GM12873 (cell line): Measurements from ENCODE around the gene PIK3R2.

ENCODE experiments used
- CTCF ChIP-seq: IDR thresholded peaks from 2 replicates; pipeline ENCODE4 v1.5.1; 2012; ENCODE audit warnings: low read depth, mild to moderate bottlenecking, moderate library complexity, low read length, control low read depth; ENCODE audit not compliant: insufficient read depth; ENCODE audit errors: missing control alignments

PIK3R2 gene

GRCh38 chr19:18112989-18113478, 39.9 kb upstream of the PIK3R2 start:
- TF ChIP-seq CTCF: peak; percentile 93

GRCh38 chr19:18113827-18114226, 39.1 kb upstream of the PIK3R2 start:
- TF ChIP-seq CTCF: no peak

- TF ChIP-seq CTCF: no peak
These were observed 38.5 kb upstream of the PIK3R2 start for GRCh38 chr19:18114483-18114882.

- no peak for TF ChIP-seq CTCF
These were observed 35.6 kb upstream of the PIK3R2 start for GRCh38 chr19:18117364-18117691.

- no peak for TF ChIP-seq CTCF
These were observed 35.1 kb upstream of the PIK3R2 start for GRCh38 chr19:18117692-18118378.

GRCh38 chr19:18118420-18119012, 34.4 kb upstream of the PIK3R2 start:
- TF ChIP-seq CTCF: no peak

- TF ChIP-seq CTCF: no peak
These were observed 33.8 kb upstream of the PIK3R2 start for GRCh38 chr19:18119013-18119716.
